EL (cell line): ENCODE results near the gene ID3.

ENCODE experiments used
- DNase-seq: peaks from one replicate; pipeline ENCODE4 v3.0.0-alpha.2; 2016

Gene ID3

DNA sequence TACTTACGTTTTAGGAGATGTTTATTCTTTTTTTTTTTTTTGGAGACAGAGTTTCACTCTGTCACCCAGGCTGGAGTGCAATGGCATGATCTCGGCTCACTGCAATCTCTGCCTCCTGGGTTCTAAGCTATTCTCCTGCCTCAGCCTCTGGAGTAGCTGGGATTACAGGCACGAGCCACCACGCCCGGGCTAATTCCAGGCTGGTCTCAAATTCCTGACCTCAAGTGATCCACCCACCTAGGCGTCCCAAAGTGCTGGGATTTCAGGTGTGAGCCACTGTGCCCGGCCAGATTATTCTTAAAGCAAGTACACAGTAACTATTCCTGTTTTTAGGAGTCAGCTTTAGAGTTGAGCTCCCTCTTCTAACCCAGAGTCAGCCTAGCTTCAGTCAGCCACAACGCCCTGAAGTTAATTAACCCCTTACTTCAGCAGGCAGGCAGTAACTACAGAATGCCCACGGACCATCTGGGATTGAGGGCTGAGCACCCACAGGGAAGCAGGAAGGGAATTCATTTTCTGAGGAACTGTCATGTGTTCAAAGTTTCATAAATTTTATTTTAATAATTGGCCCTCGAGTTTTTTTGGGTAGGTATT, 5.3 kb upstream of the ID3 start:
- DNase-seq: no peak

DNA sequence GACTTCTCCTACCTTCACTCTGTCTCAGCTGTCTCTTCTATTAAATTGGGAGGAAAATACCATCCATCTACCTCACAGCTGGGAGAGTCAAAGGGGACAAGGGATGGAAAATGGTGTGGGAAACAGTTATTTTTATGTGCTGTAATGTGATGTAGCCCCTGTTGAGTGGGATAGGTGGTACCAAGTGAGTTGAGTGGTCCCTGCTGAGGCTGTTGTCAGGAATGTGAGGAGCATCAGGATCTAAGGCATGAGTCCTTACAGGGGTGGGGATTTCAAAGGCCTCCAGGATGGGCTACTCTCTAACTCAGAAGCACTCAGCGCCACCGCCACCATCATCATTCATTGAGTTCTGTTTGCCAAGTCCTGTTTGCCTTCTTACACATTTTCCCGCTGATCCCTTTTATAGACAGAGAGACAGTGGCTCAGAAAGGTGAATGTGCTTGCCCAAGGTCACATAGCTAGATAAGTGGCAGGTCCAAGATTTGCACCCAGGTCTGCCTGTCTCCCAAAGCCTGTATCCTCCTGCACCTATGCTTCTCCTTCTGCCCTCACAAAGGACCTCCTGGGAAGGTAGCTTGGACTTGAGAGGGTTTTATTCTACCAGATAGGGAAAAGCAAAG, 4.6 kb upstream of the ID3 start:
- DNase-seq: no peak

DNA sequence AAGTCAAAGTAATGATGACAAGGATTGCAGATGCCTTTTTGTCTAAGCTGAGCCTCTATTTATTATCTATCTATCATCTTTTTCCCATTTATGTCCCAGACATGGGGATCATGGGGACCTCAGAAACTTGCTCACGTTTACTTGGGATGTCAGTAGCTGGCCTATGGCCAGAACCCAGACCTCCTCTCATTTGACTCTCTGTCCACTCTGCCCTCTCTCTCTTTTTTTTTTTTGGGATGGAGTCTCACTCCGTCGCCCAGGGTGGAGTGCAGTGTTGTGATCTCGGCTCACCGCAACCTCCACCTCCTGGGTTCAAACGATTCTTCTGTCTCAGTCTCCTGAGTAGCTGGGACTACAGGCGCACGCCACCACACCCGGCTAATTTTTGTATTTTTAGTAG, 3.7 kb upstream of the ID3 start:
- no peak for DNase-seq

GRCh38 chr1:23562137-23562876, 3.0 kb upstream of the ID3 start:
- DNase-seq: peak; percentile 99

DNA sequence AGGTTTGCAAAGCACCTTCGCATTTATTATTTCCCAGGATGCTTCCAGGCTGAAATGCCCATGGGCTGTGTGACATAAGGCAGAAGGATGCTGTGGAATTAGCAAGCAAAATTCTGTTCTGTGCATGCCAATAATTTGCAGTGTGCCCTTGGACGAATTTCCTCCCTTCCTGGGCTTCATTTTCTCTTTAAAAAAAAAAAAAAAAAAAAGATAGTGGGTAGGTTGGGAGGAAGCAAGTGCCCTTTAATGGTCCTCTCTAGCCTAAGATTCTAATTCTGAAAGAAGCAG, 2.5 kb upstream of the ID3 start:
- DNase-seq: peak; percentile 81

GRCh38 chr1:23561076-23561812, 1.9 kb upstream of the ID3 start:
- no peak for DNase-seq

DNA sequence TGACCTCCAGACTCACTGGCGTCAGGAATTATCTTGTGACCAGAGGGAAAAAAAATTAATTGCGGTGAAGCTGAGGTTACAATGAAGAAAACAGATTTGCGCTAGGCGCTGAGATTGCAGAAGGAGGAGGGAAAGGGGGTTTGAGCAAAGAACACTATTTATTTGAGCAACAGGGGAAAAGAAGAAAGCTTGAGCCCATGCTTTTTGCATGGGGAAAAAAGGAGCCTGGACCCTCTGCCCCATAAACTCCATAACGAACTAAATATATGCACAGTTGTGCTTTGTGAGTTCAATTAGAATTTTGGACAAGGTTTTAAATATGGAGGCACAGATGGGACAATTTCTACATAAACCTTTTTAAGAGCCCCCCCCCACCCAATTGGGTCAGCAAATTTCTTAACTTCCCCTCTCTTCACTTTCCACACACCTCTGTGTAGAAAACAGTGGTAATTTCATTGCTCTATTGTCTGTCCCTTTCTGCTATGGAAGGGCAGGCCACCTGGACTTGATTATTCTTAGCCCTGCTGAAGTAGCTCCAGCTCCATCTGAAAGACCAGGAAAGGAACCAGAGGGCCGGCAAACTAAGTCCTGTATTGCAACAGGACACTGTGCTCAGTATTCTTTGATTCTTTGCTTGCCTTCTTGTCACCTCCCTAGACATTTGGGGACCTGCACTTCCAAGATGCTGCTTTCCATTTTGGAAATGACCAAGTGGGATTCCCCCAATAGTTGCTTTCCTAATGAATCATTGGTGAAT, 862 bp upstream of the ID3 start:
- DNase-seq: peak; percentile 52

GRCh38 chr1:23558872-23559135, 497 bp downstream of the ID3 start:
- no peak for DNase-seq

DNA sequence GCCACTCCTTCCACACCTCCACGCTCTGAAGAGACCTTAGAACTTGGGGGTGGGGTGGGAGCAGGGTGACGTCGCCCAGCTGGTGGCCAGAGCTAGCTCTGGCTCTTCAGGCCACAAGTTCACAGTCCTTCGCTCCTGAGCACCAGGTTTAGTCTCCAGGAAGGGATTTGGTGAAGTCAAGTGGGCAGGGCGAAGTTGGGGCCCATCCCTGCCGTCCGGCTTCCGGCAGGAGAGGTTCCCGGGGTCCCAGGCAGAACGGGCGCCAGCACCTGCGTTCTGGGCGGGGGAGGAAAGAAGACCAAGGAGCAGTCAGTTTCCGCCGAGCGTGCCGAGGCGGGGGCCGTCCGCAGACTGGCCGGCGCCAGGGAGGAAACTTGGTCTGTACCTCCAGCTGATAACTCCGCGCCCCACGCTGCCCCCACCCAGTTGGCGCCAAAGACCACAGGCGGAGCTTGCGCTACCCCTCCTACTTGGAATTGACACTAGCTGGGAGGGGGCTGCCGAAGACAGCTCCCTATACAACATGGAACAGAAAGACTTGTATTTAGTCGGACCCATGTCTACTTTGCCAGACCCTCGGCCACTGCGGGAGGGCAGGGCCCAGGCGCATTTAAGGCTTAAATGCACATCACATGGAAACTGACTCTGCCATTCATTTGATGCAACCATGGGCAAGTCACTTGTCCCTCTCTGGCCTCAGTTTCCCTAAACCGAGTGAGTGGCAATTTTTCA, 995 bp downstream of the ID3 start:
- peak; percentile 66 for DNase-seq

DNA sequence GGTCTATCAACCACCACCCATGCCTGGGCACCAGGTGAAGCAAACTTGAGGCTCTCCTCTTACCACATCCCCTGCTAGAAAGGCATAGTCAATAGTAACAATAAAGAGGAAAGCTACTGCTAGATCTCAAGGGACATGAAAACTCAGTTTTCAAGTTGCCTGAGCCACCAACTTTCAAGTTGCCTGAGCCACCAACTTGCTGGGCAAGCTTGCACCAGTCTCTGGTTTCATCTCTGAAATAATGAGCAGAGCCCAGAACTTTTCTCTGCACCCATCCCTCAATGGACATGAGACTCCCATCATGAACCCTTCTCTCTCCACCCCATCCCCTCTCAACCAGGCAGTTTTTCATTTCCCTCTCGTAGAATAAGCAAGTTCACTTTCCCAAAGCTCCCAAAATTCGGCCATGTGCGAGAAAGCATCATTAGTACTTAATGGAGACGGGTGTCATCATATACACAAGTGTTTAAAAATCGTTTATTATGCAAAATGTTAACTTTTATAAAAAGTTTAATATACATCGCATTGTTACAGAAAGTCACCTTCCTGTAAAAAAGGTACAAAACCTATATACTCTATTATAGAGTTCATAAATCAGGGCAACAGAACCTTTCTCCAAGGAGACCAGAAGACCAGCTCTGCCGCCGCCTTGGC, 1.7 kb downstream of the ID3 start:
- DNase-seq: no peak

GRCh38 chr1:23556635-23557470, 2.4 kb downstream of the ID3 start:
- peak; percentile 71 for DNase-seq

DNA sequence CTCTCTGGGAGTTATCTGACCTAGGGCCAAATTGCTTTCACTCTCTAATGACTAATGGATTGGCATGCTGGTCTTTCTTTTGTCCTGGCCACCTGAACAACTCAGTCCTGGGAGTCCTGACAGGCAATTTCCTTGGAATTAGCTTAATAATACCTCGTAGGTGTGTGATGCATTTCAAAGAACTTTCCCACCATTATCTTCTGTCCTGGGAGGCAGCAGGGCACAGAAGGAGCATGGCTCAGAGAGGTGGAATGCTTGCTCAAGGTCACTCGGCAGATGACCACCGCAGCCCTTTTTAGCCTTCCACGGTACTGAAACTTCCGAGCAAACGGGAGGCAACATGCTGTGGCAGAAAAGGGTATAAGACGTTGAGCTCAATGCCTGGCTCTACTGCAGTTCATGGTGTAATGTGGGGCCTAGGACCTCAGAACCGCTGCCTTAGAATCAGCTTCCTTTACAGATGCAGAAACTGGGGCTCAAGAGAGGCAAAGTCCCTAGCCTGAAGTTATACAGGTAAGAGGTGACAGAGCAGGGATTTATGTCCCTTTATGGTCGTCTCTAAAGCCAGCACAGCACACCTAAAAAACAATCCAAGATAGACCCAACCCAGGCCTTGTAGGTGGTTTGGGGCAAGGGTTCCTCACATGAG, 3.2 kb downstream of the ID3 start:
- peak; percentile 81 for DNase-seq

- DNase-seq: peak; percentile 56
These were observed 3.9 kb downstream of the ID3 start for GRCh38 chr1:23555270-23555985.

GRCh38 chr1:23554481-23555269, 4.6 kb downstream of the ID3 start:
- DNase-seq: peak; percentile 93

DNA sequence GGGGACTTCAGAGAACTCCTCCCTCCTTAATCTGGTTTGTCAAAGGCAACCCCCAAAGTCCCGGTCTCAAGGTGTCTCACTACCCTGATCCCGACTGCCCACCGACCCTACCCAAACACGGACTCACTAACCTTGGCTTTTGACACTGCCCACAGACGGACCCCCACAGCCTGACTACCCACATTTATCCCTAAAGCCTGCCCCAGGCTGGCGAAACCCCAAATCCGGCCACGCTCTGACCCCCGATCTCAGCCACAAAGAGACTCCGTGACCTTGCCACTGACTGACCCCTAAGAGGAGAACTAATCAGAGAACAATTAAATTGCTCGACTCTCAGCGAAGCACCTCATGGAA, 5.2 kb downstream of the ID3 start:
- no peak for DNase-seq

GRCh38 chr1:23553231-23554126, 5.8 kb downstream of the ID3 start:
- no peak for DNase-seq

DNA sequence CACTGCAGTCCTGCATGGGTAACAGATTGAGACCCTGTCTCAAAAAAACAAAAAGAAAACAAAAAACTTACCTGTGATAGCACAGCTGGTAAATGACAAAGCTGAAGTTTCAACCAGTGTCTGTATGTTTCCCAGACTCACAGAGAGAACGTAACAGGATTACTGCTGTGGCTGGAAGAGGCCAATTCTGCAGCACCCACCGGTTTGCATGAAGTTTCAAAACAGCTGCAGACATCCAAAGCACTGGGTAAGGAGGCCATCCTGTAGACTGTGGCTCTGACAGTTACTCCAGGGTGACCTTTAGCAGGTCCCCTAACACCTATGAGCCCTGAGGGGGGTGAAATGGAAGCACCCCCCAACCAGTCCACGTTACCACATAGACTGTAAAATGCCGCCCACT, 7.5 kb downstream of the ID3 start:
- DNase-seq: no peak

- DNase-seq: peak; percentile 29
These were observed 10.6 kb downstream of the ID3 start for GRCh38 chr1:23548704-23549143.
